ENCODE results near the gene IGLON5. TPM values are rescaled to one million over a fixed set of nuclear protein-coding genes. Genes with fewer than 3 reads are reported as not detected.

The IGLON5 gene
- total RNA-seq, 4 donors from 2014 or later: not detected

DNA sequence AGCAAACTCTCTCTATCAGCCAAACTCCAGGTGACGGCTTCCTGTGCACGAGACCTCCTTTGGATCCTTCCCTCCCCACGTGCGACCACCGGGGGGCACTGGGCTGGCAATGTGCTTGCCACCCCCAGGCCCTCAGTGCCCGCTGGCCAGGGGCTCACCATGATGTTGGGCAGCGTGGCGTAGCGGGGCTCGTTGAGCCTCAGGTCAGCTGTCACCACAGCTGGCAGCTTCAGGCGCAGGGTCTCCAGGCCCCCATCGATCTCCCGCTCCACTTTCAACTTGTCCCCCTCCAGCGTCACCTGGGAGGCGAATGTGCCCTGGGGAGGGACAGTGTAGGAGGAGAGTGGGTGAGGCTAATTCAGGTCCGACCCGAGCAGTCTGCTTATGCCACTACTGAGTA lies 35.3 kb downstream of the IGLON5 start:
- 91% methylated on average over 9 of the region's 17 CpGs; no CpG with 5 or more reads in 1 of the 2 donors for WGBS, 2 donors
- Histone ChIP-seq H3K36me3 (peaks cover 4 to 70% (median 11%) of the 10 kb centered on the region in 3 donors), H3K4me1 (peaks cover 0 to 46% (median 10%) of the 10 kb centered on the region in 3 donors), H3K27me3 (no peaks in the 10 kb centered on the region), H3K27ac (no peak overlapping the region), H3K4me3 (no peak overlapping the region), H3K9me3 (no peaks in the 10 kb centered on the region)
- TF ChIP-seq CTCF (IDR thresholded peaks at IDR 0.05) (no peak), POLR2A (IDR thresholded peaks at IDR 0.05) (no peak)
- DNase-seq: no peak
- intact Hi-C loops (cut with DNase I): no loop called here

GRCh38 chr19:51347209-51347928 lies 35.9 kb downstream of the IGLON5 start:
- TF ChIP-seq CTCF (IDR thresholded peaks at IDR 0.05) (no peak), POLR2A (IDR thresholded peaks at IDR 0.05) (no peak)
- Histone ChIP-seq H3K9me3 (no peaks in the 10 kb centered on the region), H3K27ac (no peak overlapping the region), H3K27me3 (no peaks in the 10 kb centered on the region), H3K4me3 (no peak overlapping the region), H3K4me1 (peaks cover 0 to 40% (median 10%) of the 10 kb centered on the region in 3 donors), H3K36me3 (peaks cover 4 to 77% (median 11%) of the 10 kb centered on the region in 3 donors)
- intact Hi-C loops (cut with DNase I): no loop called here
- WGBS, 2 donors: 67 to 85% methylated on average over 10 of the region's 10 CpGs
- no peak for DNase-seq

GRCh38 chr19:51351266-51351990 lies 40.0 kb downstream of the IGLON5 start:
- Histone ChIP-seq H3K36me3 (peaks cover 4 to 59% (median 11%) of the 10 kb centered on the region in 3 donors), H3K27ac (peak overlapping the region; percentile 69 to 82 (median 79)), H3K4me1 (peaks cover 0 to 24% (median 10%) of the 10 kb centered on the region in 3 donors), H3K9me3 (no peaks in the 10 kb centered on the region), H3K4me3 (no peak overlapping the region), H3K27me3 (no peaks in the 10 kb centered on the region)
- TF ChIP-seq CTCF (IDR thresholded peaks at IDR 0.05): no peak
- DNase-seq: no peak
- 85 to 97% methylated on average over 8 of the region's 11 CpGs for WGBS, 2 donors
- intact Hi-C loops (cut with DNase I): no loop called here

DNA sequence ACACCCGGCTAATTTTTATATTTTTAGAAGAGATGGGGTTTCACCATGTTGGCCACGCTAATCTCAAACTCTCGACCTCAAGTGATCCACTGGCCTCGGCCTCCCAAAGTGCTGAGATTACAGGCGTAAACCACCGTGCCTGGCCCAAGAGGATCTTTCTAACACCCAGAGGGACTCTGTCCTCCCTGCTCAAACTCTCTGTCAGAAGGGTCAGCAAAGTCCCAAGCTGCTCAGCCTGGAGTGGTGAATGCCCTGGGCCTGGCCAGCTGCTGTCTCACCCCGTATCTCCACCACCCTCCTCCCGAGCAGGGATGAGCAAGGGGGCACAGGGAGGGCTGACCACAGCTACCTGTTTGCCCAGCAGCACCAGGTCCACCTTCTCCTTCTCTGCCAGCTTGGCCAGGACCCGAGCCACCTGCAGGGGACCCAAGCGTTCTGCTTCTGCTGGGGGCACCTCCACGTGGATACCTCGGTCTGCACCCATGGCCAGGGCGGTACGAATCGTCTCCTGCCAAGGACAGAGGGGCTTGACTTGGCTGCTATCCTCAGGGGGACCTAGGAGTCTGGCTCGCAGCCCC lies 41.4 kb downstream of the IGLON5 start:
- Histone ChIP-seq H3K4me1 (peaks cover 0 to 24% (median 10%) of the 10 kb centered on the region in 3 donors), H3K36me3 (peaks cover 4 to 44% (median 8%) of the 10 kb centered on the region in 3 donors), H3K27me3 (no peaks in the 10 kb centered on the region), H3K27ac (no peak overlapping the region), H3K4me3 (no peak overlapping the region), H3K9me3 (no peaks in the 10 kb centered on the region)
- no peak for DNase-seq
- WGBS, 2 donors: 87 to 100% methylated on average over 1 to 3 of the region's 16 CpGs
- intact Hi-C loops (cut with DNase I): no loop called here
- TF ChIP-seq CTCF (IDR thresholded peaks at IDR 0.05) (no peak), POLR2A (IDR thresholded peaks at IDR 0.05) (no peak)
